Prostate gland (tissue), 2 donors: ENCODE results near the gene MYO7B. TPM values are rescaled to one million over a fixed set of nuclear protein-coding genes. Genes with fewer than 3 reads are reported as not detected.

Source experiments
- DNase-seq: peaks from one replicate; pipeline ENCODE4 v3.0.0-alpha.2; 2019; ENCODE audit warnings: low spot score
- H3K27ac ChIP-seq, 2 donors: fragments of 200-600 bp; sonication (generic); 2 replicates each; pipeline ENCODE4 v1.5.1; 2017 to 2019
- H3K27me3 ChIP-seq: fragments of 200-600 bp; sonication (generic); replicated peaks from 2 replicates; pipeline ENCODE4 v1.5.1; 2019; ENCODE audit not compliant: insufficient read depth
- H3K36me3 ChIP-seq, 2 donors: fragments of 200-600 bp; sonication (generic); 1 replicate in 1 of 2; 2 replicates in 1 of 2; pipeline versions ENCODE4 v1.5.1 to v1.8.1; 2017 to 2019
- H3K4me1 ChIP-seq: fragments of 200-600 bp; sonication (generic); replicated peaks from 2 replicates; pipeline ENCODE4 v1.5.1; 2019
- H3K4me3 ChIP-seq, 2 donors: fragments of 200-600 bp; sonication (generic); 2 replicates each; pipeline ENCODE4 v1.5.1; 2017 to 2019
- H3K9me3 ChIP-seq: fragments of 200-600 bp; sonication (generic); 2 replicates; pipeline ENCODE4 v1.5.1; 2017
- POLR2A ChIP-seq: fragments of 450-650 bp; IDR thresholded peaks from one replicate; pipeline ENCODE4 v1.6.1; 2016; ENCODE audit warnings: antibody characterized with exemption, mild to moderate bottlenecking
- POLR2AphosphoS5 ChIP-seq: sonication (generic); formaldehyde crosslinking; IDR thresholded peaks from one replicate; pipeline ENCODE4 v1.6.1; 2017; ENCODE audit warnings: antibody characterized with exemption
- WGBS: methylation state at CpG from one replicate; pipeline ENCODE4 v1.1.5; 2018; 5-methylcytosine and 5-hydroxymethylcytosine counted together
- intact Hi-C: fragments of 100-400 bp; cut with DNase I; formaldehyde crosslinking; loops from one replicate; pipeline ENCODE4 v1.14.2; 2022
- total RNA-seq, 2 donors: library from RNA; depleted of rRNA; stranded (reverse); fragments of >200 nt; gene quantifications; one replicate each; pipeline ENCODE4 v1.1.0, GENCODE V29; 2016
- TF ChIP-seq, protein P1 (sequence below), 4 experiments: fragments of 200-600 bp in 2 of 4; fragments of 450-650 bp in 2 of 4; sonication (generic) in 2 of 4; IDR thresholded peaks; 1 replicate in 3 of 4; 2 replicates in 1 of 4; pipeline ENCODE4 v1.5.1; 2016 to 2019; ENCODE audit warnings: antibody characterized with exemption in 4 of 4, mild to moderate bottlenecking in 2 of 4, moderate library complexity in 2 of 4

Gene MYO7B
- total RNA-seq, 2 donors from 2014 or later = 1.4 TPM; not detected in 1

DNA sequence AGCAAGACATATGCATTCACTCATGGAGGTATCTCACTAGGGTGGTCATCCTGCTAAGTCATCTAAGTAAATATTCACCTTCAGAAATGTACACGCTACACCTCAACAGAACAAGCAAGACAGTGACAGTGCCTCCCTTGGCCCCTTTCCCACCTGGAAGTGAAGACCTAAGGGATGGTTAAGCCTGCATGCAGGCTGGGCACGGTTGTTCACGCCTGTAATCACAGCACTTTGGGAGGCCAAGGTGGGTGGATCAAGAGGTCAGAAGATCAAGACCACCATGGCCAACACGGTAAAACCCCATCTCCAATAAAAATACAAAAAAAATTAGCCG lies 135.4 kb downstream of the MYO7B start:
- no peak overlapping the region for H3K27ac ChIP-seq
- H3K36me3 ChIP-seq = no peaks in the 10 kb centered on the region
- no peaks in the 10 kb centered on the region for H3K4me1 ChIP-seq
- H3K27me3 ChIP-seq = no peaks in the 10 kb centered on the region
- TF ChIP-seq, protein P1, sequence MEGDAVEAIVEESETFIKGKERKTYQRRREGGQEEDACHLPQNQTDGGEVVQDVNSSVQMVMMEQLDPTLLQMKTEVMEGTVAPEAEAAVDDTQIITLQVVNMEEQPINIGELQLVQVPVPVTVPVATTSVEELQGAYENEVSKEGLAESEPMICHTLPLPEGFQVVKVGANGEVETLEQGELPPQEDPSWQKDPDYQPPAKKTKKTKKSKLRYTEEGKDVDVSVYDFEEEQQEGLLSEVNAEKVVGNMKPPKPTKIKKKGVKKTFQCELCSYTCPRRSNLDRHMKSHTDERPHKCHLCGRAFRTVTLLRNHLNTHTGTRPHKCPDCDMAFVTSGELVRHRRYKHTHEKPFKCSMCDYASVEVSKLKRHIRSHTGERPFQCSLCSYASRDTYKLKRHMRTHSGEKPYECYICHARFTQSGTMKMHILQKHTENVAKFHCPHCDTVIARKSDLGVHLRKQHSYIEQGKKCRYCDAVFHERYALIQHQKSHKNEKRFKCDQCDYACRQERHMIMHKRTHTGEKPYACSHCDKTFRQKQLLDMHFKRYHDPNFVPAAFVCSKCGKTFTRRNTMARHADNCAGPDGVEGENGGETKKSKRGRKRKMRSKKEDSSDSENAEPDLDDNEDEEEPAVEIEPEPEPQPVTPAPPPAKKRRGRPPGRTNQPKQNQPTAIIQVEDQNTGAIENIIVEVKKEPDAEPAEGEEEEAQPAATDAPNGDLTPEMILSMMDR (IDR thresholded peaks at IDR 0.05) = no peak
- TF ChIP-seq POLR2A (no peak), POLR2AphosphoS5 (no peak)
- no peaks in the 10 kb centered on the region for H3K9me3 ChIP-seq
- 68% methylated on average over 5 of the region's 5 CpGs for WGBS
- no peak overlapping the region for H3K4me3 ChIP-seq
- intact Hi-C loops = loop anchor here (10.0 kb wide), 2 partner anchors 146 to 266 kb away; partner anchors contain the start of gene IWS1
- DNase-seq = no peak

DNA sequence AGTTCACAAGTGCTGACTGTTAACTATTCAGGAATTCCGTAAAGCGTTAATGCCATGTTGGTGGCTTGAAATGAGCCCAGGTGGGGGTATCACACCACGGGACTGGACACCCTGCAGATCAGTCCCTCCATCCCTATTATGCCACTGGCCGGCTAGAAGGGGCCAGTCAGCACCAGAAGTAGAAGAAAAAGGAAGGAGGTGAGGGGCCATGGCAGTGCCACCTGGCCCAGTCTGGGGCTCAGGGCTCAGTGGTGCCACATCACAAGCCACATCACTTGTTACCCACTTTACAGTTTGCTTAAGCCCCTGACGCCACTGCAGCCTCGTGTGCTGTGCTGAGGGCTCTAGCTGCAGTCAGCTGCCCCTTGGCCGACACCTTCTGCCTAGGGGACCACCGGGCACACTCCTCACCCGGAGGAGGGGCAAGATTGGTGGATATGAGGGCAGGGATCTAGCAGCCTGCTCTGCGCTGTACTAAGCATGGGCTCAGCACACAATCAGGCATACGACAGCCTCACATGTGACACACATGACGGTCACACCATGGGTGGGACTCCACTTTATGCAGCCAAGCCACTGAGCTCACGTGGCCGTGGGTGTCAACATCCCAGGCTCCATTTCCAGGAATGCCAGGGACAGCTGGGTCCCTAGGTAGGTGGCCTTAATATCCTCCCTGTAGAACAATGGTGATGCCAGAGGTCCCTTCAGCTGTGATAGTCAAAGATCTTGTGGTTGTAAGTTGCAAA lies 136.2 kb downstream of the MYO7B start:
- intact Hi-C loops = loop anchor here (10.0 kb wide), 2 partner anchors 147 to 267 kb away; partner anchors contain the start of gene IWS1
- no peaks in the 10 kb centered on the region for H3K9me3 ChIP-seq
- no peaks in the 10 kb centered on the region for H3K27me3 ChIP-seq
- no peak for DNase-seq
- WGBS = 66% methylated on average over 14 of the region's 14 CpGs
- H3K27ac ChIP-seq = no peak overlapping the region
- H3K36me3 ChIP-seq = no peaks in the 10 kb centered on the region
- no peak overlapping the region for H3K4me3 ChIP-seq
- H3K4me1 ChIP-seq = no peaks in the 10 kb centered on the region
- TF ChIP-seq POLR2AphosphoS5 (no peak), POLR2A (no peak)
- TF ChIP-seq, protein P1 (IDR thresholded peaks at IDR 0.05) = no peak

DNA sequence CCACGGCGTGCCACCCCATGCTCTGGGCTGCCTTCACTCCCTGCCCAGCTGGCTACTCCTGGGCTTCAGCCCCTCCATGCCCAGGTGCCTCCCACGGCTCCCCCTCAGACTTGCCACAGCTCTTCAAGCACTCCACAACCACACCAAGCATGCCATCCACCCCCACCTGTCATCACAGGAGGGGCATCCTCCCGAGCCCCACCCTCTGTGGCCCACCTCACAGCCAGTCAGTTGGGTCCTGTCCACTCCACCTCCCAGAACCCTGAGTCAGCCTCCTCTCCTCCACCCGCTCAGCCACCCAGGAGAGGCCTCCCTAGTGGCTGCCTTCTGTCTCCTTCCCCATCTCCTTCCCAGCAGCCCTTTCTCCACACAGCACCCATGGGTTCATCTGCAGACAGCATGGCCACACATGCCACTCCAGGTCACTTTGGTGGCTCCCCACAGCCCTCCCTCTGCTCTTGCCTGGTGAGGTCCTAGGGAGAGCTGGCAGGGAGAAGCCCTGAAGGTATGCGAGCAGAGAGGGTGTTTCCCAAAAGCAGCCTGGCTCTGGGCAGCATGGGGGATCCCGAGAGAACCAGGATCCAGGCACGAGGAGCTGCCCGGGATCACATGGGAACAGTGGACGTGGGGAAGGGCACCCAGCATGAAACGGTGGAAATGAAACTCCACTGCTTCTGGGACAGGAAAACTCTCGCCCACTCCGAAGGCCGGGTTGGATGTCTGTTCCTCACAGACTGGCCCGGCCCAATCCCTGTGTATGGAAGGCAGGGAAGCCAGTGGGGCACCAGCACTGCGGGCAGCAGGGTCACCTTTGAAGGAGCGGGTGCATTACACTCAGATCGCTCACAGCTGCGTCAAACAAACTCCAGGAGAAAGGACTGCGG lies 137.1 kb downstream of the MYO7B start:
- no peaks in the 10 kb centered on the region for H3K27me3 ChIP-seq
- H3K9me3 ChIP-seq = no peaks in the 10 kb centered on the region
- no peaks in the 10 kb centered on the region for H3K4me1 ChIP-seq
- TF ChIP-seq, protein P1 (IDR thresholded peaks at IDR 0.05) = no peak
- TF ChIP-seq POLR2A (no peak), POLR2AphosphoS5 (no peak)
- peak overlapping the region in 1 of 2 donors; percentile 56 for H3K4me3 ChIP-seq
- intact Hi-C loops = loop anchor here (10.0 kb wide), 2 partner anchors 148 to 268 kb away; partner anchors contain the start of gene IWS1
- no peak for DNase-seq
- no peaks in the 10 kb centered on the region for H3K36me3 ChIP-seq
- WGBS = 71% methylated on average over 20 of the region's 20 CpGs
- H3K27ac ChIP-seq = peak overlapping the region; percentile 75 to 76

DNA sequence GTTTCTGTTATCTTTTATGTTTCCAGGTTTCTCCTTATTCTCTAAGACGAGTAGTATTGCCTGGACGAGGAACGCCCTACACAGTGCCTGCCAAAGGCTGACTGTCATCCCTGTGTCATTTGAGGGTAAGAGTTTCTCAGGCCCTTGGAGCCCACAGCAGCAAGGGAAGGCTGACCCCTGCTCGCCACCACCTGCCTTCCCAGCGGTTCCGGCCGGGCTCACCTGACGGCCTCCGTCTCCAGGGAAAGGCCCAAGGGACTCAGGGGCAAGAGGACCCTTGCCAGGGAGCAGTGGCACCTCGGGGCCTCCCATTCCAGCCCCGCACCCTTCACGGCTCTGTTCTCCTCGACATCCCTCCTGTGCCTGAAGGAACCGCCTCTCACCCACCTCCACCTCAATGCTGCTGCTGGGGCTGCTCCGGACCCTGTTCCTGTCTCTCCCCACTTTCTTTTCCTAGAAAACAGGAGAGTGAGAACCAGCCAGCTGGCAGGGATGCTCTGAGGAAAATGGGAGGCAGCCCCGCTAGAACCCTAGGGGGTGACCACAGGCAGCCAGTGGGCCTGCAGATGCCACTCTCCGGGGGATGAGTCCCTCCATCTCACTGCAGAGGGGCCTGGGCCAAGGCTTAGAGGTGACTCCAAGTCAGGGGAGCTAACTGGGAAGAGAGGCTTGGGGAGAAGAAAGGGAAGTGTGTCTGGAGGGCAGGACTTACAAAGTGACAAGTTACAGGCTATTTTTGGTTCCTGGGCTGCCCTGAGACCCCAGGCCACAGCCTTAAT lies 138.0 kb downstream of the MYO7B start:
- Histone ChIP-seq H3K9me3 (no peaks in the 10 kb centered on the region), H3K36me3 (no peaks in the 10 kb centered on the region), H3K27ac (peak overlapping the region; percentile 75 to 76), H3K4me1 (no peaks in the 10 kb centered on the region), H3K27me3 (no peaks in the 10 kb centered on the region), H3K4me3 (peak overlapping the region; percentile 56)
- no peak for DNase-seq
- TF ChIP-seq, protein P1 (IDR thresholded peaks at IDR 0.05) = no peak
- TF ChIP-seq POLR2AphosphoS5 (no peak), POLR2A (no peak)
- WGBS = 73% methylated on average over 17 of the region's 17 CpGs
- intact Hi-C loops = loop anchor here (10.0 kb wide), 2 partner anchors 149 to 269 kb away; partner anchors contain the start of gene IWS1
